Kidney (tissue), 14 donors: ENCODE results near the gene SLC50A1. TPM values are rescaled to one million over a fixed set of nuclear protein-coding genes. Genes with fewer than 3 reads are reported as not detected.

Source experiments
- DNase-seq, 5 donors: peaks; one replicate each; pipeline ENCODE4 v3.0.0-alpha.2; 2013 to 2020
- FAIRE-seq: peaks from 2 replicates; lab custom pipeline; 2012; peaks lifted over from hg19 to GRCh38; lab: Jason Lieb, UNC
- H3K27ac ChIP-seq, 2 donors: one replicate each; pipeline ENCODE4 v1.7.0; 2013; ENCODE audit warnings: low read depth in 2 of 2, low read length in 2 of 2, inconsistent platforms in 1 of 2
- H3K27me3 ChIP-seq: one replicate; pipeline ENCODE4 v1.7.1; 2013; ENCODE audit warnings: low read length, inconsistent platforms; ENCODE audit not compliant: control insufficient read depth, insufficient read depth
- H3K36me3 ChIP-seq, 3 donors: one replicate each; pipeline versions ENCODE4 v1.7.0 to v1.7.1; 2013; ENCODE audit warnings: low read length in 3 of 3, control low read depth in 1 of 3, inconsistent platforms in 1 of 3; ENCODE audit not compliant: insufficient read depth in 3 of 3, control insufficient read depth in 2 of 3
- H3K4me1 ChIP-seq, 3 donors: one replicate each; pipeline versions ENCODE4 v1.7.0 to v1.7.1; 2013; ENCODE audit warnings: low read length in 3 of 3, inconsistent platforms in 1 of 3, low read depth in 1 of 3; ENCODE audit not compliant: control insufficient read depth in 2 of 3, insufficient read depth in 2 of 3
- H3K4me3 ChIP-seq, 3 donors: one replicate each; pipeline versions ENCODE4 v1.7.0 to v1.8.1; 2013; ENCODE audit warnings: low read length in 3 of 3, control low read depth in 1 of 3, inconsistent platforms in 1 of 3
- H3K9ac ChIP-seq, 3 donors: one replicate each; pipeline versions ENCODE4 v1.7.0 to v1.7.1; 2013; ENCODE audit warnings: low read length in 3 of 3, control low read depth in 1 of 3, inconsistent platforms in 1 of 3
- H3K9me3 ChIP-seq, 3 donors: one replicate each; pipeline versions ENCODE4 v1.7.0 to v1.7.1; 2013; ENCODE audit warnings: low read length in 3 of 3, control low read depth in 1 of 3, inconsistent platforms in 1 of 3; ENCODE audit not compliant: control insufficient read depth in 2 of 3, insufficient read depth in 1 of 3
- CTCF ChIP-seq: IDR thresholded peaks from 3 replicates; pipeline ENCODE4 v1.5.1; 2012; ENCODE audit warnings: mild to moderate bottlenecking, moderate library complexity, borderline replicate concordance; ENCODE audit not compliant: insufficient read depth; ENCODE audit errors: extremely low read depth
- intact Hi-C: fragments of 100-400 bp; cut with DNase I; formaldehyde crosslinking; loops from one replicate; pipeline ENCODE4 v1.11.1; 2022
- polyA plus RNA-seq: library from polyadenylated mRNA; stranded (reverse); fragments of 350-450 nt; fragmentation: Illumina TruSeq; extraction: RNeasy Lipid Tissue Mini Kit (QIAGEN cat#74804); gene quantifications from one replicate; pipeline ENCODE4 v1.2.3, GENCODE V29; 2014; ENCODE audit warnings: low read depth, low replicate concordance; ENCODE audit not compliant: insufficient read depth
- total RNA-seq: library from RNA; stranded (reverse); fragmentation: NEBNext Ultra II Directional; extraction: Animal tissue kit (Norgen Biotek cat#: 25700); gene quantifications from one replicate; pipeline ENCODE4 v1.2.1, GENCODE V29; 2021
- donor health status: control.
- donor health status: control.
- donor health status: control.
- donor health status: control.
- donor health status: control.
- donor health status: DM: yes; HTN: yes; CAD: no.
- donor health status: Normal renal cell carcinoma (clear cell type).

Gene SLC50A1
- total and polyA plus RNA-seq, 2 donors from 2014 or later, result 34.8 to 61.8 TPM

- no peaks in the 10 kb centered on the region for H3K27me3 ChIP-seq
- no peaks in the 10 kb centered on the region for H3K9me3 ChIP-seq
- H3K4me1 ChIP-seq, result peaks cover 0 to 43% (median 25%) of the 10 kb centered on the region in 3 donors
- no peak for TF ChIP-seq CTCF
- peak overlapping the region; percentile 84 to 89 (median 87) for H3K4me3 ChIP-seq
- intact Hi-C loops, result no loop called here
- H3K9ac ChIP-seq, result peak overlapping the region; percentile 74 to 97 (median 86)
- no peak for FAIRE-seq
- peak overlapping the region; percentile 99 to 100 for H3K27ac ChIP-seq
- DNase-seq, result peak; percentile 80 to 97 (median 90)
- H3K36me3 ChIP-seq, result peaks cover 3 to 31% (median 23%) of the 10 kb centered on the region in 3 donors
Measured at GRCh38 chr1:155134880-155135414, 705 bp upstream of the SLC50A1 start.

GRCh38 chr1:155136748-155137147 is 1.1 kb downstream of the SLC50A1 start:
- peak overlapping the region; percentile 7 to 65 for H3K27ac ChIP-seq
- no peak for TF ChIP-seq CTCF
- peaks cover 0 to 32% (median 14%) of the 10 kb centered on the region in 3 donors for H3K4me1 ChIP-seq
- intact Hi-C loops, result no loop called here
- DNase-seq (peak in 2 of 5 donors; percentile 29 to 56), FAIRE-seq (no peak)
- peak overlapping the region; percentile 25 to 89 (median 31) for H3K4me3 ChIP-seq
- H3K9ac ChIP-seq, result peak overlapping the region in 1 of 3 donors; percentile 16
- no peaks in the 10 kb centered on the region for H3K9me3 ChIP-seq
- no peaks in the 10 kb centered on the region for H3K27me3 ChIP-seq
- H3K36me3 ChIP-seq, result peaks cover 2 to 21% (median 17%) of the 10 kb centered on the region in 3 donors

- FAIRE-seq, result no peak
- H3K4me1 ChIP-seq, result peaks cover 0 to 29% (median 14%) of the 10 kb centered on the region in 3 donors
- peak in 1 of 5 donors; percentile 44 for DNase-seq
- intact Hi-C loops, result no loop called here
- peak overlapping the region in 1 of 3 donors; percentile 89 for H3K4me3 ChIP-seq
- peak overlapping the region in 1 of 2 donors; percentile 7 for H3K27ac ChIP-seq
- H3K36me3 ChIP-seq, result peaks cover 0 to 19% (median 14%) of the 10 kb centered on the region in 3 donors
- H3K9me3 ChIP-seq, result no peaks in the 10 kb centered on the region
- no peaks in the 10 kb centered on the region for H3K27me3 ChIP-seq
- TF ChIP-seq CTCF, result no peak
- H3K9ac ChIP-seq, result no peak overlapping the region
Measured at GRCh38 chr1:155137154-155137949, 1.7 kb downstream of the SLC50A1 start.
